Thyroid gland (tissue), 4 donors: ENCODE results near the gene CXCL12. TPM values are rescaled to one million over a fixed set of nuclear protein-coding genes. Genes with fewer than 3 reads are reported as not detected.

Source experiments
- DNase-seq, 2 donors: peaks; one replicate each; pipeline ENCODE4 v3.0.0-alpha.2; 2019
- H3K27ac ChIP-seq, 3 donors: fragments of 200-600 bp; sonication (generic); 1 replicate in 2 of 3; 2 replicates in 1 of 3; pipeline ENCODE4 v1.5.1; 2016 to 2019; ENCODE audit warnings: mild to moderate bottlenecking in 1 of 3, moderate library complexity in 1 of 3
- H3K27me3 ChIP-seq: fragments of 200-600 bp; sonication (generic); one replicate; pipeline ENCODE4 v1.5.1; 2019
- H3K36me3 ChIP-seq, 2 donors: fragments of 200-600 bp; sonication (generic); one replicate each; pipeline ENCODE4 v1.5.1; 2016 to 2019
- H3K4me1 ChIP-seq, 2 donors: fragments of 200-600 bp; sonication (generic); one replicate each; pipeline ENCODE4 v1.5.1; 2017 to 2019
- H3K4me3 ChIP-seq, 3 donors: fragments of 200-600 bp; sonication (generic); replicated peaks in 1 of 3; 1 replicate in 2 of 3; 2 replicates in 1 of 3; pipeline ENCODE4 v1.5.1; 2016; ENCODE audit warnings: mild to moderate bottlenecking in 1 of 3
- H3K9me3 ChIP-seq: fragments of 200-600 bp; sonication (generic); one replicate; pipeline ENCODE4 v1.5.1; 2017
- CTCF ChIP-seq, 6 experiments: fragments of 200-600 bp in 3 of 6; fragments of 450-650 bp in 3 of 6; sonication (generic) in 3 of 6; IDR thresholded peaks; one replicate each; pipeline ENCODE4 v1.5.1; 2016 to 2019; ENCODE audit warnings: antibody characterized with exemption in 6 of 6, mild to moderate bottlenecking in 2 of 6, inconsistent platforms in 1 of 6, moderate library complexity in 1 of 6
- POLR2A ChIP-seq, 2 donors: fragments of 450-650 bp; IDR thresholded peaks; one replicate each; pipeline ENCODE4 v1.6.1; 2017; ENCODE audit warnings: antibody characterized with exemption in 2 of 2, mild to moderate bottlenecking in 2 of 2, moderate library complexity in 1 of 2
- WGBS, 2 donors: methylation state at CpG; one replicate each; pipeline ENCODE4 v1.1.5; 2017; 5-methylcytosine and 5-hydroxymethylcytosine counted together
- intact Hi-C: fragments of 100-400 bp; cut with DNase I; formaldehyde crosslinking; loops from one replicate; pipeline ENCODE4 v1.15.1; 2023
- total RNA-seq, 4 donors: library from RNA; depleted of rRNA; stranded (reverse); fragments of >200 nt; gene quantifications; one replicate each; pipeline ENCODE4 v1.2.3, GENCODE V29; 2016

CXCL12 gene
- total RNA-seq, 4 donors from 2014 or later, result 32.4 to 88.0 (median 47.6) TPM

GRCh38 chr10:44418637-44419036 is 33.7 kb upstream of the CXCL12 start:
- Histone ChIP-seq H3K27me3 (no peaks in the 10 kb centered on the region), H3K36me3 (no peaks in the 10 kb centered on the region), H3K4me3 (no peak overlapping the region), H3K27ac (no peak overlapping the region), H3K4me1 (no peaks in the 10 kb centered on the region), H3K9me3 (no peaks in the 10 kb centered on the region)
- intact Hi-C loops, result no loop called here
- TF ChIP-seq CTCF (IDR thresholded peaks at IDR 0.05) (no peak), POLR2A (IDR thresholded peaks at IDR 0.05) (no peak)
- WGBS, 2 donors, result 94 to 97% methylated on average over 7 to 8 of the region's 8 CpGs
- DNase-seq, result no peak

GRCh38 chr10:44417761-44418160 is 32.9 kb upstream of the CXCL12 start:
- intact Hi-C loops, result no loop called here
- WGBS, 2 donors, result 94 to 97% methylated on average over 4 of the region's 4 CpGs
- no peak for DNase-seq

GRCh38 chr10:44416936-44417335 is 32.0 kb upstream of the CXCL12 start:
- Histone ChIP-seq H3K9me3 (no peaks in the 10 kb centered on the region), H3K27me3 (no peaks in the 10 kb centered on the region), H3K4me1 (no peaks in the 10 kb centered on the region), H3K27ac (no peak overlapping the region), H3K4me3 (no peak overlapping the region), H3K36me3 (no peaks in the 10 kb centered on the region)
- DNase-seq, result no peak
- TF ChIP-seq POLR2A (IDR thresholded peaks at IDR 0.05) (no peak), CTCF (IDR thresholded peaks at IDR 0.05) (no peak)
- 77 to 86% methylated on average over 2 of the region's 2 CpGs for WGBS, 2 donors
- intact Hi-C loops, result no loop called here

More at GRCh38 chr10:44417761-44418160, 32.9 kb upstream of the CXCL12 start:
- H3K4me1 ChIP-seq, result no peaks in the 10 kb centered on the region
- TF ChIP-seq POLR2A (IDR thresholded peaks at IDR 0.05) (no peak), CTCF (IDR thresholded peaks at IDR 0.05) (no peak)
- H3K9me3 ChIP-seq, result no peaks in the 10 kb centered on the region
- no peaks in the 10 kb centered on the region for H3K36me3 ChIP-seq
- no peaks in the 10 kb centered on the region for H3K27me3 ChIP-seq
- no peak overlapping the region for H3K27ac ChIP-seq
- no peak overlapping the region for H3K4me3 ChIP-seq

GRCh38 chr10:44416021-44416771 is 31.3 kb upstream of the CXCL12 start:
- intact Hi-C loops, result no loop called here
- no peaks in the 10 kb centered on the region for H3K4me1 ChIP-seq
- 49% methylated on average over 7 of the region's 7 CpGs for WGBS, 2 donors
- H3K27ac ChIP-seq, result no peak overlapping the region
- TF ChIP-seq CTCF (IDR thresholded peaks at IDR 0.05) (no peak), POLR2A (IDR thresholded peaks at IDR 0.05) (no peak)
- H3K27me3 ChIP-seq, result no peaks in the 10 kb centered on the region
- no peak for DNase-seq
- no peak overlapping the region for H3K4me3 ChIP-seq
- H3K36me3 ChIP-seq, result no peaks in the 10 kb centered on the region
- H3K9me3 ChIP-seq, result no peaks in the 10 kb centered on the region

GRCh38 chr10:44415121-44415520 is 30.2 kb upstream of the CXCL12 start:
- DNase-seq, result no peak
- Histone ChIP-seq H3K27ac (no peak overlapping the region), H3K27me3 (no peaks in the 10 kb centered on the region), H3K9me3 (no peaks in the 10 kb centered on the region), H3K4me3 (no peak overlapping the region), H3K36me3 (no peaks in the 10 kb centered on the region), H3K4me1 (no peaks in the 10 kb centered on the region)
- 90 to 95% methylated on average over 2 of the region's 2 CpGs for WGBS, 2 donors
- no peak for TF ChIP-seq CTCF (IDR thresholded peaks at IDR 0.05)
- TF ChIP-seq POLR2A (IDR thresholded peaks at IDR 0.05), result no peak
- intact Hi-C loops, result no loop called here
